A673 (cell line): ENCODE data around the gene CNTNAP4.

ENCODE experiments used
- CTCF ChIP-seq: fragments of 300-800, 200-600 bp; sonication (generic); conservative IDR thresholded peaks from 2 replicates; pipeline ENCODE4 v1.5.1; 2017; ENCODE audit warnings: low read depth, mild to moderate bottlenecking, antibody characterized with exemption, low read length, moderate library complexity, mixed read lengths
- EZH2 ChIP-seq: fragments of 200-600 bp; sonication (generic); IDR thresholded peaks from 2 replicates; pipeline ENCODE4 v1.6.1; 2017; ENCODE audit warnings: borderline replicate concordance, low read depth, mild to moderate bottlenecking, mixed read lengths, antibody characterized with exemption, low read length; ENCODE audit not compliant: poor library complexity, severe bottlenecking

- TF ChIP-seq CTCF (no peak), EZH2 (no peak)
Measured at GRCh38 chr16:76246587-76246986, 30.6 kb upstream of the CNTNAP4 start.
